WERI-Rb-1 (cell line): ENCODE results near the gene PITPNC1.
A peak's percentile ranks its signal among the peaks of the same experiment; 100 is the strongest.

ENCODE experiments used
- DNase-seq: peaks from one replicate; pipeline ENCODE4 v3.0.0-alpha.2; 2020
- H3K27ac ChIP-seq: fragments of 250-450 bp; sonication (Bioruptor Pico); 2 replicates; pipeline ENCODE4 v1.5.1; 2020; ENCODE audit warnings: mild to moderate bottlenecking, moderate library complexity
- H3K27me3 ChIP-seq: fragments of 250-450 bp; sonication (Bioruptor Pico); 2 replicates; pipeline ENCODE4 v1.5.1; 2021; ENCODE audit warnings: mild to moderate bottlenecking, low read depth, moderate library complexity; ENCODE audit not compliant: insufficient read depth, severe bottlenecking
- H3K36me3 ChIP-seq: fragments of 250-450 bp; sonication (Bioruptor Pico); 2 replicates; pipeline ENCODE4 v1.5.1; 2020; ENCODE audit warnings: mild to moderate bottlenecking, moderate library complexity
- H3K4me3 ChIP-seq: 2 replicates; pipeline ENCODE4 v1.5.1; 2011; ENCODE audit warnings: low read depth, mild to moderate bottlenecking, control low read depth, low read length
- H3K9me3 ChIP-seq: fragments of 250-450 bp; sonication (Bioruptor Pico); 2 replicates; pipeline ENCODE4 v1.5.1; 2021; ENCODE audit warnings: mild to moderate bottlenecking, moderate library complexity; ENCODE audit not compliant: severe bottlenecking
- TF ChIP-seq, protein P1 (sequence below): IDR thresholded peaks from 2 replicates; pipeline ENCODE4 v1.5.1; 2011; ENCODE audit warnings: low read depth, mild to moderate bottlenecking, control low read depth, inconsistent platforms, low read length

Gene PITPNC1

DNA sequence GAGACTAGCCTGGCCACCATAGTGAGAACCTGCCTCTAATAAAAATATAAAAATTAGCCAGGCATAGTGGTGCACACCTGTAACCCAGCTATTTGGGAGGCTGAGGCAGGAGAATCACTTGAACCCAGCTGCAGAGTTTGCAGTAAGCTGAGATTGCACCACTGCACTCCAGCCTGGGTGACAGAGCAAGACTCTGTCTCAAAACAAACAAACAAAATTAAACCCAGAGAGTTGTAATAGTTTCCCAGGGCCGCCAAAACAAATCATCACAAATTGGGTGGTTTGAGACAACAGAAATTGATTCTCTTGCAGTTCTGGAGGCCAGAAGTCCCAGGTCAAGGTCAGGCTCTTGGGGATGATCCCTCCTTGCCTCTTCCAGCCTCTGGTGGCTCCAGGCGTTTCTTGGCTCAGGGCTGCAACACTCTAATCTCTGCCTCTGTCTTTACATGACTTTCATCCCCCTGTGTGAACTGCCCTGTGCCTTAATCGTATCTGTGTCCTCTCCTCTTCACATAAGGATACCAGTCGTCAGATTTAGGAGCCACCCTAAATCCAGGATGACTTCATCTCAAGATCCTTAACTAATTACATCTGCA, 240.3 kb downstream of the PITPNC1 start:
- DNase-seq = peak; percentile 85
- TF ChIP-seq, protein P1, sequence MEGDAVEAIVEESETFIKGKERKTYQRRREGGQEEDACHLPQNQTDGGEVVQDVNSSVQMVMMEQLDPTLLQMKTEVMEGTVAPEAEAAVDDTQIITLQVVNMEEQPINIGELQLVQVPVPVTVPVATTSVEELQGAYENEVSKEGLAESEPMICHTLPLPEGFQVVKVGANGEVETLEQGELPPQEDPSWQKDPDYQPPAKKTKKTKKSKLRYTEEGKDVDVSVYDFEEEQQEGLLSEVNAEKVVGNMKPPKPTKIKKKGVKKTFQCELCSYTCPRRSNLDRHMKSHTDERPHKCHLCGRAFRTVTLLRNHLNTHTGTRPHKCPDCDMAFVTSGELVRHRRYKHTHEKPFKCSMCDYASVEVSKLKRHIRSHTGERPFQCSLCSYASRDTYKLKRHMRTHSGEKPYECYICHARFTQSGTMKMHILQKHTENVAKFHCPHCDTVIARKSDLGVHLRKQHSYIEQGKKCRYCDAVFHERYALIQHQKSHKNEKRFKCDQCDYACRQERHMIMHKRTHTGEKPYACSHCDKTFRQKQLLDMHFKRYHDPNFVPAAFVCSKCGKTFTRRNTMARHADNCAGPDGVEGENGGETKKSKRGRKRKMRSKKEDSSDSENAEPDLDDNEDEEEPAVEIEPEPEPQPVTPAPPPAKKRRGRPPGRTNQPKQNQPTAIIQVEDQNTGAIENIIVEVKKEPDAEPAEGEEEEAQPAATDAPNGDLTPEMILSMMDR = no peak
- Histone ChIP-seq H3K27ac (peak overlapping the region; percentile 45), H3K9me3 (no peaks in the 10 kb centered on the region), H3K4me3 (no peak overlapping the region), H3K36me3 (no peaks in the 10 kb centered on the region), H3K27me3 (no peaks in the 10 kb centered on the region)

DNA sequence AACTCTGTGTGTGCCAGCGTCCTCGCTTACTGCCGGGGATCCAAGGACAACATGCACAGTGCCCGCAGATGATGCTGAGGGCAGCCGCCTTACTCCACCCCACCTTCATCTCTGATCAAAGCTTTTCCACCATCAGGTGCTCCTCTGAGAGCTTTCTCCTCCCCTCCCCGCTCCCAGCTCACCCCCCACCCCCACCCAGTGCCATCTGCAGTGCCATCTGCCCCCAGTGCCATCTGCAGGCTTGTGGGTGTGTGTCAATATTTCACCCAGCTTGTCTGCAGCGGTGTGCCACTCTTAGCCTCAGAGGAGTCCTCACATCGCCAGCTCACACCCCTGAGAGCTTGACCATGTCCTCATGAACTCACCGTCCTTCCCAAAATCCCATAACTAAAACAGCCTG, 242.5 kb downstream of the PITPNC1 start:
- Histone ChIP-seq H3K27me3 (no peaks in the 10 kb centered on the region), H3K4me3 (no peak overlapping the region)
- TF ChIP-seq, protein P1 = no peak

DNA sequence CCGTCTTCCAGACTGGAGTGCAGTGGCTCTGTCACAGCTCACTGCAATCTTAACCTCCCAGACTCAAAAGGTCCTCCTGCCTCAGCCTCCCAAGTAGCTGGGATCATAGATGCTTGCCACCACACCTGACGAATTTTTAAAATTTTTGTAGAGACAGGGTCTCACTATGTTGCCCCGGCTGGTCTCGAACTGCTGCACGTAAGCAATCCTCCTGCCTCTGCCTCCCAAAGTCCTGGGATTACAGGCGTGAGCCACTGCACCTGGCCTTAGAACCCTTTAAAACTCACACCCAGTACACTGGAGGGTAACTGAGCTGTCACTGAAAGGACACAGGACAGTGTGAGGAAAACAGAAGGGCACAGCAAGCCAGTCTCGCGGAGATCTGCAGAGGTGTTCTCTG, 243.0 kb downstream of the PITPNC1 start:
- Histone ChIP-seq H3K4me3 (no peak overlapping the region), H3K36me3 (no peaks in the 10 kb centered on the region)
- TF ChIP-seq, protein P1 = no peak

More for the DNA sequence above, 242.5 kb downstream of the PITPNC1 start:
- H3K27ac ChIP-seq = peak overlapping the region; percentile 67
- no peaks in the 10 kb centered on the region for H3K36me3 ChIP-seq
- H3K9me3 ChIP-seq = peaks cover 4% of the 10 kb centered on the region
- DNase-seq = no peak

DNA sequence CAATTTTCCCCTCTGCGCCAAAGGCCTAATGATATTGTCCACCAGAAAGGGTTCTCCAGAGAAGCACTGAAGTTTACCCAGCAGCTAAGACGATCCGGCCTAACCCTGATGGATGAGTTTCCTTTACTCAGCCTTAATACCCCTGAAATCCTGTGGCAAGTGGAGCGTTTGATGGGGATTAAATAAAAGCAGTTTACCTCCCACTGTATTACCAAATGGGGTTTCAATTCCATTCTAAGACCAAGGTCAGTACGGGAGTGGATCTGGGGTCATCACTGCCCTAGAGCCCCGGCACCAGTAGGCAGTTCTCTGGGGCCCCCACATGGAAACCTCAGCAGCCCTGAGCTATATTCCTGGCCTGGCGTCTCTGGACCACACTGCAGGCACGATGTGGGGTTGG, 243.6 kb downstream of the PITPNC1 start:
- Histone ChIP-seq H3K9me3 (peaks cover 4% of the 10 kb centered on the region), H3K36me3 (no peaks in the 10 kb centered on the region), H3K27ac (peak overlapping the region; percentile 67), H3K27me3 (no peaks in the 10 kb centered on the region), H3K4me3 (no peak overlapping the region)
- TF ChIP-seq, protein P1 = peak; percentile 51
- peak; percentile 93 for DNase-seq

More for the DNA sequence above, 243.0 kb downstream of the PITPNC1 start:
- Histone ChIP-seq H3K27ac (peak overlapping the region; percentile 67), H3K9me3 (peaks cover 4% of the 10 kb centered on the region), H3K27me3 (no peaks in the 10 kb centered on the region)
- DNase-seq = no peak

DNA sequence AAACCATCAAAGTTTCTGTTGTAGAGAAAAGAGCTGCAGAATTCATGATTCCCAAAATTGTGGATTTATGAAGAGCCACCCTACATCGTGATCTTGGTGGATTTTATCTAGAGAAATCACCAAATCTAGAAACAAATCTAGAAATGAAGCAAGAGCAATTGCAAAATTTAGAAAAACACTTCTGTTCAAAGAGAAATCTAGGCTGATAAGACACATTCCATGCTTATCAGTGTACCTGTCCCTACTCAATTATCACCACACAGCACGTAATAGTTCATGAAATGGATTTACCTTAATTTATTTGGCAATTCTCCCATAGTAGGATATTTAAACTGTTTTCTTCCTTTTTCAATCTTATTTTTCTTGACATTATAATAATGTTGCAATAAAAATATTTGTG, 246.7 kb downstream of the PITPNC1 start:
- Histone ChIP-seq H3K4me3 (no peak overlapping the region), H3K9me3 (peaks cover 4% of the 10 kb centered on the region), H3K27me3 (no peaks in the 10 kb centered on the region), H3K27ac (no peak overlapping the region), H3K36me3 (no peaks in the 10 kb centered on the region)
- TF ChIP-seq, protein P1 = no peak
- DNase-seq = no peak
